Ramos (cell line): ENCODE measurements around the gene CAPN9.
"Not testable (repeated sequence)": the region's sequence is repeated elsewhere in the genome, so short reads cannot be mapped to it uniquely, and the experiment has no call there.

Experiments used
- in situ Hi-C: fragments of 300-500 bp; cut with MboI; formaldehyde crosslinking; loops from one replicate; pipeline ENCODE4 v1.14.3; 2022; ENCODE audit warnings: low sequenced_read_pairs; ENCODE audit not compliant: unreplicated experiment

Gene CAPN9

GRCh38 chr1:230839173-230839572 lies 92.0 kb downstream of the CAPN9 start:
- in situ Hi-C loops, result no loop called here

DNA sequence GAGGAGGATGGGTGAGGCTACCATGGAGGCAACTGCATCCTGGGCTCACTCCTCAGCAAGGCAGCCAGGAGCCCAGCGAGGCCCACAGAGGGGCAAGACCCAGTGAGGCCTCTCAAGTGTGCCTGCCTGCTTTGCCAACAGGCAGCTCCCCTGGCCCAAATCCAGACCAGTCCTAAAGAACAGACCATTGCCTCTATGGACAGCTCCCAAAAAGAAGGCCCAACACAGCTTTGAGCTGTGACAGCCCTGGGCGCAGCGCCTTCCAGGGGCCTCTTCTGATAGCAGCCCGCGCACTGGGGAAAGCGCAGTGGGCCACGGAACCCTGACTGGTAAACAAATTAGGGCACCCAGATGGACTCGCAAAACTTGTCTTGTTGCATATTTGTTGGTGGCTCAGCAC lies 95.6 kb downstream of the CAPN9 start:
- in situ Hi-C loops, result no loop called here

DNA sequence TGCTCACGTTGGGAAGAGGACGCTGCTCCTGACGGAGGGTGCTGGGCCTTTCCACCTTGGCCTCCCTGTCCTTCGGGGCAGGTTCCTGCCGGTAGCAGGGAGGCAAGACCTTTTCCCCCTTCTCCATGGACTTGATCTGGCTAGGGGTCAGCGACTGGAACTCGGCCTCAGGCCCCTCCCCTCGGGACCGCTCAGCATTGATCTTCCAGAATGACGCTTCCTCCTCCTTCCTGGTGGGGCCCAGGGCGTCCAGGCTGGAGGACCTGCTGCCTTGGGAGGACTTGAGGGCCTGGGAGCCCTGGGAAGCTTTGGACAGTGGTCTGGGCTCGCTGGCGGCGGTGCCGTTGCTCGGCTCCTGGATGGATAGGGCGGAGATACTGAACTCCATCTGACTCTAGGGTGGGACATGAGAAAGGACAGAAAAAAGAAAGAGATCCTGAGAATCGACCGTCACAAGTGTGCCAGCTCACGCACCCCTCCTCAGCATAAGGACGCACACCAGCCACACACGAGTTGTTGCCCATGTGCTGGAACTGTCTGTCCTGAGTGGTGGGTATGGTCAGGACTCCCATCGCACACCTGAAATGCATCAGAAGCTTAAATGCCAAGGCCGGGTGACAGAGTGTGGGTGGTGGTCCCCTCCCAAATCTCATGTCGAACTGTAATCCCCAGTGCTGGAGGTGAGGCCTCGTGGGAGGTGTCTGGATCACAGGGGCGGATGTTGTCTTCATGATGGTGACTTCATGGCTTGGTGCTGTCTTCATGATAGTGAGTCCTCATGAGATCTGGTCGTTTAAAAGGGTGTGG lies 96.5 kb downstream of the CAPN9 start:
- in situ Hi-C loops, result no loop called here

GRCh38 chr1:230844561-230844960 lies 97.4 kb downstream of the CAPN9 start:
- in situ Hi-C loops, result no loop called here

GRCh38 chr1:230845184-230845583 lies 98.0 kb downstream of the CAPN9 start:
- in situ Hi-C loops, result not testable (repeated sequence)

- in situ Hi-C loops, result no loop called here
These were observed 101.0 kb downstream of the CAPN9 start for GRCh38 chr1:230848235-230848634.

GRCh38 chr1:230849451-230850224 lies 102.5 kb downstream of the CAPN9 start:
- in situ Hi-C loops, result no loop called here

DNA sequence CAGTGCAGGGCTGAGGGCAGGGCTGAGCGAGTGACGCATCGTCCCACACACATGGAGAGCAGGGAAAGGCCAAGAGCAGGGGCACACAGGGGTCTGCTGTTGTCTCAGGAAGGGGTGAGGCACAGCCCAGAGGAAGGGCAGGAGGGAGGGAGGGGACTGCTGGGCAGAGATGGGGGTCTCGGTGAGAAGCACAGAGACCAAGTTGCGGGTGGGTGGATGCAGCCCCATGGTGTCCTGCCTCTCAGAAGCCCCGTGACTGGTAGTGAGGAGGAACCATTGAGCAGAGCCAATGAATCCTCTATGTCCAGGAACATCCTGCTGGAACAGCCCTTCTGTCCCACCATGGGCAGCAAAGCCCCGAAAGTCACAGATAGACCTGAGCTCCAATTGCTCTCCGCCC lies 103.4 kb downstream of the CAPN9 start:
- in situ Hi-C loops, result no loop called here

DNA sequence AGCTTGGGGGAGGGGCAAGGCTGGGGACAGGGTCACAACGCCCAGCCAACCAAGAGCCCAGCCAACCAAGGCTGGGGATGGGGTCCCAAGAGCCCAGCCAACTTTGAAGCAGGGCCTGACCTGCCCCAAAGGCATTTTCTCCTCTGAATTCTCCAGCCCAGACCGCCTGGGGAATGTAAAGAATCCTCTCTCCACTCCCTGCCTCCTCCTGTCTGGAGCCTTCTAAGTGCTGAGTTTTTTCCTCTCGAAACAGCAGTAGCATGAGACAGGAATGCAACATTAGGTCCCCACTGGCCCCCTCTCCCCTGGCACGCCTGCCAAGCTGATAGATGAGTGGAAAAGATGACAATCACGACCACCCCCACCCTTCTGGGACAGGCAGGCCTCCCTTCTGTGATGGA lies 104.1 kb downstream of the CAPN9 start:
- in situ Hi-C loops, result no loop called here
